Islet precursor cell (in vitro differentiated cells): ENCODE results near the gene PCDHB6.
"Not testable (repeated sequence)": the region's sequence is repeated elsewhere in the genome, so short reads cannot be mapped to it uniquely, and the experiment has no call there.

Experiments
- DNase-seq: peaks from one replicate; pipeline ENCODE4 v3.0.0-alpha.2; 2018

The PCDHB6 gene

GRCh38 chr5:141149812-141150211 lies at the start of gene PCDHB6:
Gene PCDHB6, plus strand, starts transcription at chr5:141150057. Its CDS starts 201 bp downstream, at chr5:141150258.
- DNase-seq, result no peak

GRCh38 chr5:141100243-141100805 lies 49.5 kb upstream of the PCDHB6 start, which contains the start of gene PCDHB3:
Gene PCDHB3, plus strand, starts transcription at chr5:141100473. Its CDS starts 177 bp downstream, at chr5:141100650.
- no peak for DNase-seq

GRCh38 chr5:141101059-141101458 lies 48.8 kb upstream of the PCDHB6 start:
- no peak for DNase-seq

- DNase-seq, result not testable (repeated sequence)
Observed at GRCh38 chr5:141102070-141102469, 47.8 kb upstream of the PCDHB6 start.

GRCh38 chr5:141102471-141102870 lies 47.4 kb upstream of the PCDHB6 start:
- not testable (repeated sequence) for DNase-seq

- no peak for DNase-seq
Observed at GRCh38 chr5:141105350-141105749, 44.5 kb upstream of the PCDHB6 start.

- DNase-seq, result no peak
Observed at GRCh38 chr5:141119250-141119649, 30.6 kb upstream of the PCDHB6 start.

GRCh38 chr5:141121563-141121962 lies 28.3 kb upstream of the PCDHB6 start, which contains the start of gene PCDHB4:
Gene PCDHB4, plus strand, starts transcription at chr5:141121818. Its CDS starts 181 bp downstream, at chr5:141121999.
- DNase-seq, result no peak

GRCh38 chr5:141121985-141122384 lies 27.9 kb upstream of the PCDHB6 start:
- no peak for DNase-seq

- not testable (repeated sequence) for DNase-seq
Observed at GRCh38 chr5:141123396-141124135, 26.3 kb upstream of the PCDHB6 start.

- no peak for DNase-seq
Observed at GRCh38 chr5:141127305-141127704, 22.6 kb upstream of the PCDHB6 start.

- peak; percentile 73 for DNase-seq
Observed at GRCh38 chr5:141135030-141135717, 14.7 kb upstream of the PCDHB6 start, which contains the start of gene PCDHB5. Gene PCDHB5, plus strand, starts transcription at chr5:141135206. Its CDS starts 229 bp downstream, at chr5:141135435.

GRCh38 chr5:141135718-141136266 lies 14.1 kb upstream of the PCDHB6 start:
- DNase-seq, result no peak

- DNase-seq, result not testable (repeated sequence)
Observed at GRCh38 chr5:141137346-141137745, 12.5 kb upstream of the PCDHB6 start.

GRCh38 chr5:141150224-141150992 lies 551 bp downstream of the PCDHB6 start:
- DNase-seq, result no peak

- no peak for DNase-seq
Observed at GRCh38 chr5:141150993-141151325, 1.1 kb downstream of the PCDHB6 start.

GRCh38 chr5:141151632-141152031 lies 1.8 kb downstream of the PCDHB6 start:
- DNase-seq, result not testable (repeated sequence)

- DNase-seq, result not testable (repeated sequence)
Observed at GRCh38 chr5:141152096-141152495, 2.2 kb downstream of the PCDHB6 start.

- DNase-seq, result no peak
Observed at GRCh38 chr5:141155540-141156374, 5.9 kb downstream of the PCDHB6 start.

GRCh38 chr5:141157356-141157755 lies 7.5 kb downstream of the PCDHB6 start:
- not testable (repeated sequence) for DNase-seq

- DNase-seq, result not testable (repeated sequence)
Observed at GRCh38 chr5:141157901-141158300, 8.0 kb downstream of the PCDHB6 start.
